DMS53 (cell line): ENCODE results near the gene SPTSSB.
A peak's percentile ranks its signal among the peaks of the same experiment; 100 is the strongest.

Experiments used
- DNase-seq: peaks from one replicate; lab custom pipeline; 2025; lab: John Stamatoyannopoulos, UW

SPTSSB gene

DNA sequence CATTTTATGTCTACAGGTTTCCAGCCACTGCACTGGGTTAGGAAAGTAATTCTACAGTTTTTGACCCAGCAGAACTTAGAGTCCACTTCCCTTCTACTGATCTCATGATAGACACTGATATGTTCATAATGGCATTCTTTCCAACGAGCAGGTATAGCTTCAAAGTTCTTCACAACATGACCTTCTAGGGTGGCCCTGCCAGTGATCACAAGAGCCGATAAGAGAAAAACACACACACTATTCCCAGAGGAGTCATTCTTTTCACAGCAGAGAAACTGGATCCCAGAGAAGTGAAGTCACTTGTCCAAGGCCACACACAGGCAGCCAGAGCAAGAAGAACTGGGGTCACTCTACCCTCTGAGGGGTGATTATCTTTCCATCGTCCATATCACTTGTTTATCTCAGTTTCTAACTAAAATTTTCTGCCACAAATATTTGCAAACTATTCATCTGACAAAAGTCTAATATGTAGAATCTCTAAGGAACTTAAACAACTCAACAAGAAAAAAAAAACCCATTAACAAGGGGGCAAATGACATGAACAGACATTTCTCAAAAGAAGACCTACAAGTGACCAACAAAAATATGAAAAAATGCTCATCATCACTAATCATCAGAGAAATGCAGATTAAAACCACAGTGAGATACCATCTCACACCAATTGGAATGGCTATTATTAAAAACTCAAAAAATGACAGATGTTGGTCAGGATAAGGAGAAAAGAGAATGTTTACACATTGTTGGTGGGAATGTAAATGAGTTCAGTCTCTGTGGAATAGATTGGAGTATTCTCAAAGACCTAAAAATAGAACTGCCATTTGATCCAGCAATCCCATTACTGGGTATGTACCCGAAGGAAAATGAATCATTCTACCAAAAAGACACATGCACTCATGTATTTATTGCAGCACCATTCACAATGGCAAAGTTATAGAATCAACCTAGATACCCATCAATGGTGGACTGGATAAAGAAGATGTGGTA lies 31.5 kb downstream of the SPTSSB start:
- DNase-seq: no peak

GRCh38 chr3:161337311-161337710 lies 34.0 kb downstream of the SPTSSB start:
- no peak for DNase-seq

DNA sequence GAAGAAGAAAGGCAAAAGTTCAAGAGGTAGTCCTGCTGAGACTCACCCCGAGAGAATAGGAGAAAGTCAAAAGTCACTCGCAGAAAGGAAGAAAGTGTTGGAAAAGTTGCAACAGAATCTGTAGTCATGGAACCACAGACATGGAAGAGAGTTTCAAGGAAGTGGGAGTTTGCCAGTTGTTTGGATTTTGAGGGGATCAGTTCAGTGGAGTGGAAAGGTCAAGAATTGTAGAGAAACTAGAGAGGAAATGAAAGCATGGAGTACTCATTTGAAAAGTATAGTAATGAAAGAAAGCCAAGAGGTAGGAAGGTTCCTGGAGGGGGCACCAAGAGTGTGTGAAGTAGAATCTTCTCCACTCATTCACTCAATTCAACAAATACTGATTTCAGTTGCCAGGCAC lies 34.7 kb downstream of the SPTSSB start:
- no peak for DNase-seq

- DNase-seq: no peak
Observed at GRCh38 chr3:161333696-161334095, 37.6 kb downstream of the SPTSSB start.

GRCh38 chr3:161332792-161333191 lies 38.5 kb downstream of the SPTSSB start:
- peak; percentile 26 for DNase-seq

DNA sequence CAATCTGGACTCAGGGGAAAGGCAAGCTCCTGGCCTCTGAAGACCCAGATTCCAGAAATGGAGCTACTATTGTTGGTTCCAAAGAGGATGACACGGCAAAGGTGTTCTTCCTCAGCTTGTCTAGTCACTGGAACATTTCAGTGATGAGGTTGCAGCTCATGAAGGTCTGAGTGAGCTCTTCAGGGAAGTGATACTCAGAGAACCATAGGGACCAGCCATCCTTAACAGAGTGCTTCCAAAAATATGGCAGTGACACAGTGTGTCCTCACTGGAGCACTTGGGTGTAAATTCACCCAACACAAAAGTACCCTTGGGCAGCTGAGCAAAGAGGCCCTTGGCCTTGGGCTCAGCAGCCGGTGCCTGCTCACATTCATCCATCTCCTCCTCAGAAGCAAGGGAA lies 46.3 kb downstream of the SPTSSB start:
- DNase-seq: peak; percentile 9

- peak; percentile 45 for DNase-seq
Observed at GRCh38 chr3:161323926-161324621, 47.2 kb downstream of the SPTSSB start.

GRCh38 chr3:161322781-161323568 lies 48.3 kb downstream of the SPTSSB start:
- DNase-seq: peak; percentile 45

- no peak for DNase-seq
Observed at GRCh38 chr3:161320837-161321236, 50.5 kb downstream of the SPTSSB start.

DNA sequence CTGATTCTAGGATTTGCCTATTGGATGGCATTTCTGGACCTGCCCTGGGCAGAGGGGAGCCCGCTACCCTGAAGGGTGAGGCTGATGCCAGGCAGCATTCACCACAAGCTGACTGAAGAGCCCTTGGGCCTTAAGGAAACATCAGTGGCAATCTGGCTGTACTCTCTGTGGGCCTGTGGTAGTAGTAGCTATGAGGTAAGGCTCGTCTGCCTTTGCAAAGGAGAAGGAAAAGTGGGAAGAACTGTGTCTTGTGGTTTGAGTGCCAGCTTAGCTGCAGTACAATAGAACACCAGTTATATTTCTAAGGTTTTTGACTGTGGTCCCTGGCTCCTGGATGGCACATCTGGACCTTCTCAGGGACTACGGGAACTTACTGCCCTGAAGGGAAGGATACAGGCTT lies 51.5 kb downstream of the SPTSSB start:
- DNase-seq: no peak

DNA sequence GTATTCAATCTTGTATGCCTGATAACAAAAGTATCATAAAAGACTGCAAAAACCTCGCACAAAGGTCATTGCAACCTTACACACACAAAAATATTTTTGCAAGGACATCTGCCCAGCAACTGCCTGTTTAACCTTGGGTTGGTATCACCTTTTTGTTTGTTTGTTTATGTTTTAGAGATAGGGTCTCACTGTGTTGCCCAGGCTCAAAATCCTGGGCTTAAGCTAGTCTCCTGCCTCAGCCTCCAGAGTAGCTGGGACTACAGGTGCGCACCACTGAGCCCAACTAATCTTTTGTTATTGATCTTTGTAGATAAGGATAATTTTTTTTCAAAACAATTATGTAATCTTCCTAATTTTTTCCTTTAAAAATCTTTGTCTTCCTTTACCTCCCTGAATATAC lies 54.2 kb downstream of the SPTSSB start:
- no peak for DNase-seq

GRCh38 chr3:161316006-161316689 lies 55.2 kb downstream of the SPTSSB start:
- peak; percentile 51 for DNase-seq

- no peak for DNase-seq
Observed at GRCh38 chr3:161314836-161315395, 56.4 kb downstream of the SPTSSB start.

- no peak for DNase-seq
Observed at GRCh38 chr3:161310649-161311423, 60.5 kb downstream of the SPTSSB start.

DNA sequence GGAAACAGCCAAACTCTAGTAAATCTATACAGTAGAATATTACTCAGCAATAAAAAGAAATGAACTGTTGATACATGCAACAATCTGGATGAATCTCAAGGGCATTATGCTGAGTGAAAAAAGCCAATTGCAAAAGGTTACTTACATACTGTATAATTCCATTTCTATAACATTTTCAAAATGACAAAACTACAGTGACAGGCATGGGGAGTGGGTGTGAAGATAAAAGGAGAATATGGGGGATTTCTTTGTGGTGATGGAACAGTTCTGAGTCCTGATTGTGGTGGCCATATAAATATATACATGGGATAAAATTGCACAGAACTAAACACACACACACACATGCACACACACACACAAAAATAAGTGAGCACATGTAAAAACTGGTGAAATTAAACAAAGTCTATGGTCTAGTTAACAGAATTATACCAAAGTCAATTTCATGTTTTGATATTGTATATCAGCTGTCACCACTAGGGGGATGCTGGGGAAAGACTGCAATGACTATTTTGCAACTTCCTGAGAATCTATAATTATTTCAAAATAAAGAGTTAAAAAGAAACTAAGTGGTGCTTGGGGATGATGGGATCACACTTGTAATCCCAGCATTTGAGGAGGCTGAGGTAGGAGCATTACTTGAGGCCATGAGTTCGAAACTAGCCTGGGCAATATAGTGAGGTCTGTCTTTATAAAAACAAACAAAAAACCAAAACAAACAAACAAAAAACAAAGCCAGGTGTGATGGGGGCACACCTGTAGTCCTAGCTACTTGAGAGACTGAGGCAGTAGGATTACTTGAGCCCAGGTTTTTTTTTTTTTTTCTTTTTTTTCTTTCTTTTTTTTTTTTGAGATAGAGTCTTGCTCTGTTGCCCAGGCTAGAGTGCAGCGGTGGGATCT lies 66.0 kb downstream of the SPTSSB start:
- DNase-seq: peak; percentile 51

- DNase-seq: no peak
Observed at GRCh38 chr3:161296814-161297213, 74.5 kb downstream of the SPTSSB start.

GRCh38 chr3:161295325-161295724 lies 76.0 kb downstream of the SPTSSB start:
- DNase-seq: no peak
